Activated CD4-positive, alpha-beta T cell treated with anti-CD3 and anti-CD28 coated beads, Interleukin-2, amount 50 U/mL, for 4 hours (primary cell): ENCODE measurements around the gene IFT172.
A peak's percentile ranks its signal among the peaks of the same experiment; 100 is the strongest.
"Not testable (repeated sequence)": the region's sequence is repeated elsewhere in the genome, so short reads cannot be mapped to it uniquely, and the experiment has no call there.

ENCODE experiments used
- DNase-seq, 2 experiments: peaks; one replicate each; pipeline ENCODE4 v3.0.0-alpha.2; 2020

IFT172 gene, protein sequence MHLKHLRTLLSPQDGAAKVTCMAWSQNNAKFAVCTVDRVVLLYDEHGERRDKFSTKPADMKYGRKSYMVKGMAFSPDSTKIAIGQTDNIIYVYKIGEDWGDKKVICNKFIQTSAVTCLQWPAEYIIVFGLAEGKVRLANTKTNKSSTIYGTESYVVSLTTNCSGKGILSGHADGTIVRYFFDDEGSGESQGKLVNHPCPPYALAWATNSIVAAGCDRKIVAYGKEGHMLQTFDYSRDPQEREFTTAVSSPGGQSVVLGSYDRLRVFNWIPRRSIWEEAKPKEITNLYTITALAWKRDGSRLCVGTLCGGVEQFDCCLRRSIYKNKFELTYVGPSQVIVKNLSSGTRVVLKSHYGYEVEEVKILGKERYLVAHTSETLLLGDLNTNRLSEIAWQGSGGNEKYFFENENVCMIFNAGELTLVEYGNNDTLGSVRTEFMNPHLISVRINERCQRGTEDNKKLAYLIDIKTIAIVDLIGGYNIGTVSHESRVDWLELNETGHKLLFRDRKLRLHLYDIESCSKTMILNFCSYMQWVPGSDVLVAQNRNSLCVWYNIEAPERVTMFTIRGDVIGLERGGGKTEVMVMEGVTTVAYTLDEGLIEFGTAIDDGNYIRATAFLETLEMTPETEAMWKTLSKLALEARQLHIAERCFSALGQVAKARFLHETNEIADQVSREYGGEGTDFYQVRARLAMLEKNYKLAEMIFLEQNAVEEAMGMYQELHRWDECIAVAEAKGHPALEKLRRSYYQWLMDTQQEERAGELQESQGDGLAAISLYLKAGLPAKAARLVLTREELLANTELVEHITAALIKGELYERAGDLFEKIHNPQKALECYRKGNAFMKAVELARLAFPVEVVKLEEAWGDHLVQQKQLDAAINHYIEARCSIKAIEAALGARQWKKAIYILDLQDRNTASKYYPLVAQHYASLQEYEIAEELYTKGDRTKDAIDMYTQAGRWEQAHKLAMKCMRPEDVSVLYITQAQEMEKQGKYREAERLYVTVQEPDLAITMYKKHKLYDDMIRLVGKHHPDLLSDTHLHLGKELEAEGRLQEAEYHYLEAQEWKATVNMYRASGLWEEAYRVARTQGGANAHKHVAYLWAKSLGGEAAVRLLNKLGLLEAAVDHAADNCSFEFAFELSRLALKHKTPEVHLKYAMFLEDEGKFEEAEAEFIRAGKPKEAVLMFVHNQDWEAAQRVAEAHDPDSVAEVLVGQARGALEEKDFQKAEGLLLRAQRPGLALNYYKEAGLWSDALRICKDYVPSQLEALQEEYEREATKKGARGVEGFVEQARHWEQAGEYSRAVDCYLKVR (N-terminal part only)

DNA sequence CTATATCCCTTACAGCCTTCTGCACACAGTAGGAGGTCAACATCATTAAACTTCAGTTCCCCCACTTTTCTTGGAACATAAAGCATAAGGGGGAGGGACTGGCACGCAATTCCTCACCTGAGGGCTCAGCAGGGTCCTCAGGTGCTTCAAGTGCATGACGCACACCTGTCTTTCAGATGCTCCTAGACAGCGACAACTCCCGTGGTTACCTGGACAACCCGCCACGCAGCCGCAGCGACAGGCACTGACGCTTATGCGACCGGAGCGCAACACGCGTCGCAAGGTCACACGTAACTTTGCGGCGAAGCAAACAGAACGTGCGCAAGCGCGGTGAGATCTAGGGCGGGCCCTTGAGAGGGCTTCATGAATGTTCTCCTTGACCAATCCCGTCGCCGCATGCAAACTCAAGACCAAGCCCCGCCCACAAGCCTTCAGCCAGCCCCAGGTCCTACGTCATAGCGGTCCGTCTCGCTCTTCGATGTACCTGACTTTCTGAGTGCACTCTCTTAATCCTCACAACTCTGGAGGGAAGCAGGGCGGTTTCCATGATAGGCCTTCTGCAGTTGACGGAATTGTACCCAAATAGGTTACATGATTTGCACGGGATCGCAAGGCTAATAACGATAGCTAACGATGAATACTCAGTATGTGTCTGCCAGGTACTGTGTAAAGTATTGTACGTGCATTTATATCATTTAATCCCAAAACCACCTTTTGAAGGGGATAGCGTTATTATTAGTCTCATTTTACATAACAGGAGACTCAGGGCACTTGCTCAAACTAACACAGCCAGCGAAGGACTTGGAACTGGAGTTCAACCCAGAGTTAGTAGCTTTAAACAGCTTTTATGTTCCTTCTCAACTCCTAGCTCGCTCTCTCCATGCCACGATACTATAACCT, at the start of gene IFT172:
Gene IFT172 (minus strand): TSS at position 246 of the 900 bp plus-strand sequence. CDS start 90 bp downstream, at position 156.
- peak; percentile 99 for DNase-seq

DNA sequence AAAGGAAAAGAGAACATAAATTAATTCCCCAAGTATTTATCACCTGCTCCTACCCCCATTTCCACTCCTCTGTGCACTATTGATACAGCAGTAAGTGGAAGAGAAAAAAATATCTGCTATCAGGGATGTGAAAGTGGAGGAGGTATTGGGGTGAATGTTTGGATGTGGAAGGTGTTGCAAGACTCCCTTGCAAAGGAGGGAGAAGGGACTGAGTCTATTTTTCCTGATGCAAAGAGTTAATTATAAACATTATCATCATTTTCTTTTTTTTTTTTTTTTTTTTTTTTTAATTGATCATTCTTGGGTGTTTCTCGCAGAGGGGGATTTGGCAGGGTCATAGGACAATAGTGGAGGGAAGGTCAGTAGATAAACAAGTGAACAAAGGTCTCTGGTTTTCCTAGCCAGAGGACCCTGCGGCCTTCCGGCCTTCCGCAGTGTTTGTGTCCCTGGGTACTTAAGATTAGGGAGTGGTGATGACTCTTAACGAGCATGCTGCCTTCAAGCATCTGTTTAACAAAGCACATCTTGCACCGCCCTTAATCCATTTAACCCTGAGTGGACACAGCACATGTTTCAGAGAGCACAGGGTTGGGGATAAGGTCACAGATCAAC, 49.4 kb upstream of the IFT172 start:
- not testable (repeated sequence) for DNase-seq

DNA sequence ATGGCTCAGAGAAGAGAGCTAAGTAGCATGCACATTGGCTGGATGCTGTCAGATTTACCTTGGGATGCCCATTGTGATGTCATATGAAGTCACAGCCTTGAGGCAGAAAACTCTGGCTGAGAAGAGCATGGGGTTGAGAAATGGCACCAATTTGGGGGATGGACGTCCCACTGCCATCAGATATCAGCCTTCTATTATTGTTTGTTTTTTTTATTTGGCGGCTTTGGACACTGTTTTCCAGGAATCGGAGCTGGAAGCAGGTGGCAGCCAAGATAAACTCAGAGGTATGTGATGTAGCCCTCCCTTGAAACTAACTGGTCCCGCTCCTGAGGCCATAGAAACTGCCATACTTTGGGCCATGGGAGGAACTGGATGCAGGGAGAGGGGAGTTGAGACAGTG, 47.7 kb upstream of the IFT172 start:
- no peak for DNase-seq

DNA sequence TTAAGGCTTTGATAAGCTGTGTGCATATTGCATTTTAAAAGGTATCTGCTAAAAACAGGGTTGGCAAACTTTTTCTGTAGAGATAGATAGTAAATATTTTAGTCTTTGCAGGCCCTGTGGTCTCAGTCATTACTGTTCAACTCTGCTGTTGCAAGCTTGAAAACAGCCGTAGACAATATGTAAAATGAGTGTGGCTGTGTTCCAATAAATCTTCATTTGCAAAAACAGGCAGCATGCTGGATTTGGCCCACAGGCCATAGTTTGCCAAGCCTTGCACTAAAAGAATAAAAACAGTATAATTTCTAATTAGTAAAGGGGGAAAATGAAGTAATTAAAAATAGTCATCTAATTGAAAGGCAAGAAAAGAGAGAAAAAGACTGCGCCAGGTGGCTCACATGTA, 42.4 kb upstream of the IFT172 start:
- no peak for DNase-seq

DNA sequence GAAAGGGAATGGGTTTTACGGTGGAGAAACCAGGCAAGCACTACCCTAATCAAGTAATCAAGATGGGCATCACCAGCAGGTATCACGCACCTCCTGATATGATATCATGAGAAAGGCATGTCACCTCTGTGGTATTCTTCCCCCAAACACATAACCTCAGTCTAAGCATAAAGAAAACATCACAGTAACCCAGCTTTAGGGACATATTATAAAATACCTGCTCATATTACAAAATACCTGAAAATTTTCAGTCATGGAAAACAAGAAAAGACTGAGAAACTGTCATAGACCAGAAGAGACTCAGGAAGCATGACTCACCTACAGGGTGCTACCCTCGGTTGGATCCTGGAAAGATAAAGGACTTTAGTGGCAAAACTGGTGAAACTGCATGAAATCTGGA, 37.6 kb upstream of the IFT172 start:
- DNase-seq: no peak

DNA sequence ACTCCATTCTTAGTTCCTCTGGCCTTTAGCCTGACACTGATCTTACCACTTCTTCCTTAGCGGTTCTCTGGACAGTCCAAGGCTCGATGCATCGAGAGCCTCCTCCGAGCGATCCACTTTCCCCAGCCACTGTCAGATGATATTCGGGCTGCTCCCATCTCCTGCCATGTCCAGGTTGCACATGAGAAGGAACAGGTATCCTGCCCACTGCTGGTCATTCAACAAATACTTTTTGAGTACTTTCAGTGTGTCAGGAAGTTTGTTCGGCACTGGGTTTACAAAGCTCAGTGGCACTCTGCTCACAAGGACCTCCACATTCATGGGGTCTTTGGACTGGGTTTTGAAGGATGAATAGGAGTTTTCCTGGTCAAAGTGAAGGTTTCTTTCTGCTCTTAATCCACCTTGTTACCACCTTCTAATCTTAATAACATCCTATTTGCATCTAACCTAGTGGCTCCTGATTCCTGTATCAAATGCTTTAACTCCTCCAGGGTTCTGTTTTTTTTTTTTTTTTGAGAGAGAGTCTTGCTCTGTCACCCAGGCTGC, 32.9 kb upstream of the IFT172 start:
- DNase-seq: no peak

DNA sequence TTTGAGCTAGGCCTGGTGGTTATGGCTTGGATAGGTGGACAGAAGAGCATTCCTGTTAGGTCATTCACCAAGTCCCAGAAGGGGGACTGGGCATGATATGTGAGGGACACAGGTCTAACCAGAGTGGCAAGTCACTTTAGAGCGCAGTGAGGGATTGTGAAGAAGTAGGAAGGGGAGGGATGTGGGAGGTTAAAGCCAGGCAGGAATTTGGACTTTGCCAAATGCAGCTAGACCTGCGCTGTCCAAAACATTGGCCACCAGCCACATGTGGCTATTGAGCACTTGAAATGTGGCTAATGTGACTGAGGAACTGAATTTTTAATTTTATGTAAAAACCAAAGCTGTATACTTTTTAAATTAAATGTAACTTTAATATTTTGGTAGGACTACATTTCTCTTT, 30.8 kb upstream of the IFT172 start:
- DNase-seq: no peak

DNA sequence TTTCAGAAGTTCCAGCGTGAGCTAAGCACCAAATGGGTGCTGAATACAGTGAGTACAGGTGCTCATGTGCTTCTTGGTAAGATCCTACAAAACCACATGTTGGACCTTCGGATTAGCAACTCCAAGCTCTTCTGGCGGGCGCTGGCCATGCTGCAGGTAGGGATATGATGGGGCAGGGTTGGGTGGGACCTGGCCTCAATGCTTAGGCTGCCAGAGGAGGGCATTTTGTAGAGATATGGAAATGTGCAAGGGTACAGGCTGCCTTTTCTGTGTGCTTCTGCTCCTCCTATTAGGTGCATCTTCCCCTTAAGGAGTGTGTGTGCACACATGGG, 29.2 kb upstream of the IFT172 start:
- no peak for DNase-seq

DNA sequence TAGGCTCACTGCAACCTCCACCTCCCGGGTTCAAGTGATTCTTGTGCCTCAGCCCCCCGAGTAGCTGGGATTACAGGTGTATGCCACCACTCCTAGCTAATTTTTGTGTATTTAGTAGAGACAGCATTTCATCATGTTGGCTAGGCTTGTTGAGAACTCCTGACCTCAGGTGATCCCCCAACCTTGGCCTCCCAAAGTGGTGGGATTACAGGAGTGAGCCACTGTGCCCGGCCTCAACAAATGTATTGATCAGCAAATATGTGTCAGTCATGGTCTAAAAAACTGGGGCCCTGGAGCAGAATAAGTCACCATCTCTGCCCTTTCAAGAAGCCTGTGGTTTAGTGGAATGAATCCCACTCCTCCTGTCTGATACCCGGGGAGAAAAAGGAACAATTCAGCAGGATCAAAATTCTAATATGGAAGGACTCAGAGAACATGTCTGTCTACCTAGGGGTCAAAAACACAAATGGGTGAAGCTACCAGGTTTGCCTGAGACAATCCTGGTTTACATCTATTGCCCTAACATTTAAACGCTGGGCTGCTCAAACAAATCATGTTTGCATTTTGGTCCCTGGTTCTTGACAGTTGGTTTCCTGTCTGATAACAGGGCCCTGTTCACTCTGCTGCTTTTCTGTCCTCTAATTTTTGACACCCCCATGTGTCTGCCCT, 28.7 kb upstream of the IFT172 start:
- DNase-seq: no peak

DNA sequence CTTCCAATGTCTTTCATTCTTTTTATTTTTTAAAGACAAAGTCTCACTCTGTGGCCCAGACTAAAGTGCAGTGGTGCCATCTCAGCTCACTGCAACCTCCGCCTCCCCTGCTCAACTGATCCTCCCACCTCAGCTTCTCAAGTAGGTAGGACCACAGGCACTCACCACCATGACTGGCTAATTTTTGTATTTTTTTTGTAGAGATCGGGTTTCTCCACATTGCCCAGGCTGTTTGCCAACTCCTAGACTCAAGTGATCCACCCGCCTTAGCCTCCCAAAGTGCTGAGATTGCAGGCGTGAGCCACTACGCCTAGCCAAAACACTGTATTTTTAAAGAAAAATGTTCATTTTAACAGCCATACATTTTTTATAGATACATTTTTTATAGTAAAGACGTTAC, 19.8 kb upstream of the IFT172 start:
- DNase-seq: no peak

DNA sequence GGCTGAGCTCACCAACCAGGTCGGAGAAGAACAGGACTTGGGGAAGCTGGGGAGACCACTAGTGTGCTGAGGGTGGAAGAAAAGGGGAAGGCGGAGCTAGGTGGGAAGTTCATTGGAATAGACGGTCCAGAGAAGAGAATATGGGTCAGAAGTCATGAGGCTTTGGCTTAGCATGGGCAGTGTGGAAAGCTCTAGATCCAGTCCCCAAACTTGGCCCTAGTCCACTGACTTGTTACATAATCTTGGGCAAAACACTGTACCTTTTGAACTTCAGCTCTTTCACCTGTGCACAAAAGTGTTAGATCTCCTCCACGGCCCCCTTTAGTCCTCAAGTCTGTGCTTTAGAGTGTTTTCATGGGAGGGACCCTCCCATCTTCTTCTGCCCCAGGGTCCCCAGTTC, 17.8 kb upstream of the IFT172 start:
- no peak for DNase-seq

DNA sequence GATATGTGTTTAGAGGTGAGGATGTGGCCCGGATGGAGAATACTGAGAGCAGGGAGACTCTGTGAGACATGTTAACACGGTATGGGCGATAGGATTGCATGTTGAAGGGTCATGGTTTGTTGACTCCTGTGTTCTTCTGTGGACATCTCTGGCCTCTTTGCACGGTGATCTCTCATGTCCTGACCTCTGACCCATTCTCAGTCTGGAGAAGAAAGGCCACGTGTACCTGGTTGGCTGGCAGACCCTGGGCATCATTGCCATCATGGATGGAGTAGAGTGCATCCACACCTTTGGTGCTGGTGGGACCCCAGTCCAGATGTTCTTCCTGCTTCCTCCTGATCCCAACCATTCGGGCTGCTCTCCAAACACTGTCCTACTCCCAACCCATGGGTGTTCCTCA, 17.0 kb upstream of the IFT172 start:
- DNase-seq: no peak

DNA sequence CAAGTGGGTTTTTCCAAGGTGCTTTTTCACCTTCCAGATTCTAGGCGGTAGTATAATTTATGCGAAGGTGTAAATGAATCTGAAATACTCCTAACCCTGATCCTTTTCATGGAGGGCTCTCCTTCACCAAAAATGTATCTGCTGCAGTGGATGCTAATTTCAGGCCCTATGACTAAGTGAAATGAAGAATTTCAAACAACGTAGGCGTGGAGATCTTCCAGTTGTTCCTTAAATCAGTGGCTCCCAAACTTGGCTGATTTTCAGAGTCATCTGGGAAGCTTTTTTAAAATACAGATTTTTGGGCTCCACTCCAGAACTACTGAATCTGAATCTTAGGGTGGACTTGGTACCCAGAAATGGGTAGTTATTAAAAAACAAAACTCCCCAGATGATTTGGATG, 12.6 kb upstream of the IFT172 start:
- no peak for DNase-seq

DNA sequence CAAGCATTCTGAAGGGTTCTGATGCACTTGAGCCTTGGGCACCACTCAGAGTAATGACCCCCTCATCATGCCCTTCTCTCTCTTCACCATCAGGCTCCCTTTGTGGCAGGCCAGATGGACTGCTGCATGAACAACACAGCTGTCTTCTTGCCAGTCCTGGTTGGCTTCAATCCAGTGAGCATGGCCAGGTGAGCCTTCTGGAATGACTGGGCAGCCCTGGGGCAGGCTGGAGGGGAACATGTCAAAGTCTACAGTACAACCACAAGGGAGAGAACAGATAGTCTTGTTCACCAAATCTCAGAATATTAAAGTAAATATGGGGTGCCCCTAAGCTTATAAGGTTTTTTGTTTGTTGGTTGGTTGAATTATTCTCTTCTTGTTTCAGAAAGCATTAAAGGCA, 11.5 kb upstream of the IFT172 start:
- no peak for DNase-seq

DNA sequence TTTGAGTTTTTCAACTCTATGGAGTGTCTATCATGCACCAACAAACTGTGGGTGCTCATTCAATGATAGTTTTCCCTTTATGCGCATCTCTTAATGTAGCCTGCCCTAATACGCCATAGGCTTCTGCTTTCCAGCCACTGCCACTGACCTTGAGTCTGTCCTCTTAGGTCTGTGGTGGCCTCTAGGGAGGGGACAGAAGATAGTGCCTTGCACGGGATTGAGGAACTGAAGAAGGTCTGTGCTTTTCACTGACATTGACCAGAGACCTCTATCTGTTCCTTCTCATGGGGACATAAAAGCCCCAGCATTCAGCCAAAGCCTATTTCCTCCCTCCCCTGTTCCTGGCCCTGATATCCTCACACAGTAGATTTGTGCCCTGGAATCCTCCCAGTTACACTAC, 9.4 kb upstream of the IFT172 start:
- DNase-seq: no peak

DNA sequence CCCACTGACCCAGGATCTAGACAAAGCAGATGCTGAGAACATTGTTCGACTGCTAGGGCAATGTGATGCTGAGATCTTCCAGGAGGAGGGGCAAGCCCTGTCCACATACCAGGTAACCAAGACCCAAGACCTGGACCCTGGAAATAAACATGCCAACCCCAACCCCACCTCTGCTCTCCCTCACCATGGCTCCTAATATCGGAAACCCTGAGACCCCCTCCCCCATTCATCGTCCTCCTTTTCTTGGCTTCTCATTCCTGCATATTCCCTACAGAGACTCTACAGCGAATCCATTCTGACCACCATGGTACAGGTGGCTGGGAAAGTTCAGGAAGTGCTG, 7.7 kb upstream of the IFT172 start:
- no peak for DNase-seq

DNA sequence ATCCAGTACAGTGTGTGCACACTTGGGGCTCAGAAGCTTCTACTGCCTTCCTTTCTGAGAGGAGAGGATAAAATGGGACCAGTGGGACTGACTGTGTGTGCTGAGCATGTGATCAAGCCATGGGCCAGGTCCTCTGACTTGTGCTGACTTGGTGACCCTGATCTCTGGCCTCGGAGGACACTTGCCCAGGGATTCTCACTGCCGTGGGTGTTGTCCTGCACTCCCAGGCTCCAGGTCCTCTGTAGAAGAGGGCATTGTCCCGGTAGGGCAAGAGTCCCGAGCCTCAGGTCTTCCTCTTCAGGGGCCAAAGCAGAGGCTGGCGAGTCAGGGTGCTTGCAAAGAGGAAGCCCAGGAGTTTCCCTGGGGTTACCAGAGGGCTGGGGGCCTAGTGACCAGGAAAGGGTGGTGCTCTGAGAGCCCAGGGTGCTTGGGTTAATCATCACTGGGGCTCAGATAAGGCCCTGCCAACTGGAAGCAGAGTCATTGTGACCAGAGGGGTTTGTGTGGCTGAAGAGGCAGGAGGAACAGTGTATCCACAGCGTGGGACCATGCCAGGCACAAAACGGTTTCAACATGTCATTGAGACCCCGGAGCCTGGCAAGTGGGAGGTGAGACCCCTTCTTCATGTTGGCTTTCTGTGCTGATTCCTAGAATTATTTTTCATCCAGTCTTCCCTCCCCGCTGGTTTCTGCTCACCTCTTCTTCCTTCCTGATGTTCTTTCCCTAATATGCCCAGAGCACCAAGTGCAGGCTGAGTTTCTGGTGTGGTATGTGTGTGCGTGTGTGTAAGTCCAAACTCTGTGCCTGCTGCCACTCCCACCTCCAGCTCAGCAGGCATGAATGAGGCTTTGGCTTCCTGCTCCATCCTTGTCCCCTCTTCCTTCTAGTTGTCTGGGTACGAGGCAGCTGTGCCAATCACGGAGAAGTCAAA, 7.1 kb upstream of the IFT172 start, which contains the start of gene GCKR:
Gene GCKR (plus strand): TSS at position 483 of the 931 bp plus-strand sequence. CDS start 66 bp downstream, at position 549.
- no peak for DNase-seq

DNA sequence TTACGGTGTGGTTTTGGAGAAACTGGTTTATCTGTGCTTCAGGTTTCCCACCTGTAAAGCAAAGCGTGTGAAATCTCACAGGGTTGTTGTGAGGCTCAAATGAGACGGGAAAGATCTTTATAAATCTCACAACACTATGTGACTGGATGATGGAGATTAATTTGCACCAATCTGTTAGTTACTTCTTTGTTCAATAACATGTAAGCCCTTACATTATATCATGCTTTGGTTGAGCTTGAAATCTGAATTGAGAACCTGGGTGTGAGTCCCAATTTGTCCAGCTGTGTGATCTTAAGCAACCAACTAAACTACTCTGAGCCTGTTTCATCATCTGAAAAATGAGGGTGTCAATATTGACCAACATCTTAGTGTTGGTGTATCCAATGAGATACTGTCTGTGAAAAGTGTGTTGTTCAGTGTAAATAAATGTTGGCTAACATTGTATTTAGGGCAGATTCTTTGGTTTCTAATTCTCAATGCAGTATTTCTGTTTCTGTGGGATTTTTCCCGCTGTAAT, 6.4 kb upstream of the IFT172 start:
- no peak for DNase-seq

DNA sequence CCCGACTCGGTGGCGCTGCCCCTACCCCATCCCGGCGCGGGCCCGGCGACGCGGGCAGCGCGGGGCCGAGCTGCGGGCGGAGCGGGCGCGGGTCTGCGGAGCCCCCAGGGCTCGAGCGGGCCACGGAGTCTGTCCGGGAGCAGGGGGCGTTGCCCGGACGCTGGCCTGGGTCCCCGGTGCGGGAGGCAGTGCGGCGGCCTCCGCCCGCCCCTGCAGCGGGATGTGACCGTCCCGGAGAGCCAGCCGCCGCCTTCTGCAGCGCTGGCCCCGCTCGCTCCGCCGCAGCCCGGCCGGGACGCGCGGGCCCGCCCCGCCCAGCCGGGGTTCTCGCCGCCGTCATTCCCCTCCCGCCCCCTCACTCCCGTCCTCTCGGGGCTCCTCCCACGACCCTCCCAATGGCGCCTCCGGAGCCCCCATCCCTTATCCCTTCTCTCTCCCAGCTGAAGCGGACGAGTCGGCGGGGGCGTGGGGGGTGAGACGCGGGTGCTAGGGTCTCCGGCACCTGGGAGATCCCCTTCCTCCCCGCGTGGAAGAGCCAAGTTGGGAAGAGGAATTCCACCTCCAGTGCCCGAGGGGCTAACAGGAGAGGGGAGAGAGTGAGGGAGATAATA, 5.5 kb upstream of the IFT172 start, which contains the start of gene FNDC4:
Gene FNDC4 (minus strand): TSS at position 257 of the 611 bp plus-strand sequence. CDS start 521 bp downstream, outside the sequence.
- DNase-seq: no peak
